Measurements from ENCODE around the gene ATP10D.
A peak's percentile ranks its signal among the peaks of the same experiment; 100 is the strongest.

The ATP10D gene

GRCh38 chr4:47557255-47557654 lies 72.2 kb downstream of the ATP10D start:
- no peak overlapping the region for H3K4me3 ChIP-seq (ENCODE audit: control insufficient read depth, low read depth, low read length)
- no peak for DNase-seq (ENCODE audit: low read depth)
- TF ChIP-seq, protein P1, sequence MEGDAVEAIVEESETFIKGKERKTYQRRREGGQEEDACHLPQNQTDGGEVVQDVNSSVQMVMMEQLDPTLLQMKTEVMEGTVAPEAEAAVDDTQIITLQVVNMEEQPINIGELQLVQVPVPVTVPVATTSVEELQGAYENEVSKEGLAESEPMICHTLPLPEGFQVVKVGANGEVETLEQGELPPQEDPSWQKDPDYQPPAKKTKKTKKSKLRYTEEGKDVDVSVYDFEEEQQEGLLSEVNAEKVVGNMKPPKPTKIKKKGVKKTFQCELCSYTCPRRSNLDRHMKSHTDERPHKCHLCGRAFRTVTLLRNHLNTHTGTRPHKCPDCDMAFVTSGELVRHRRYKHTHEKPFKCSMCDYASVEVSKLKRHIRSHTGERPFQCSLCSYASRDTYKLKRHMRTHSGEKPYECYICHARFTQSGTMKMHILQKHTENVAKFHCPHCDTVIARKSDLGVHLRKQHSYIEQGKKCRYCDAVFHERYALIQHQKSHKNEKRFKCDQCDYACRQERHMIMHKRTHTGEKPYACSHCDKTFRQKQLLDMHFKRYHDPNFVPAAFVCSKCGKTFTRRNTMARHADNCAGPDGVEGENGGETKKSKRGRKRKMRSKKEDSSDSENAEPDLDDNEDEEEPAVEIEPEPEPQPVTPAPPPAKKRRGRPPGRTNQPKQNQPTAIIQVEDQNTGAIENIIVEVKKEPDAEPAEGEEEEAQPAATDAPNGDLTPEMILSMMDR (conservative IDR thresholded peaks at IDR 0.05; ENCODE audit: control insufficient read depth, insufficient read depth, low read depth, low read length), result no peak

DNA sequence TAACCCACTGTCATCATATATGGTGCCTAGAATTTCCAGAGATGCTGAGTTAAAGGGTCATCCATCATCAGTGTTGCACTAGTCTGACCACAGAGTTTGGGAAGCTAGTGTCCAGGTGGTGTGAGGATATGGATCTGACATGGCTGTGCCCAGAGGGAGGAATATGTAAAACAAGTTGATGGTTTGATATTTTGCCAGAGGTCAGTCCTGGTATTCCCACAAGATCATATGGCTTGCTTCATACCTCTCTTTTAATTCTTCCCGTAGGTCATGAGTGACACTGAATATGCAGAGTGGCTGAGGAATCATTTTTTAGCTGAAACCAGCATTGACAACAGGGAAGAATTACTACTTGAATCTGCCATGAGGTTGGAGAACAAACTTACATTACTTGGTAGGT lies 75.6 kb downstream of the ATP10D start:
- no peak overlapping the region for H3K4me3 ChIP-seq (ENCODE audit: control insufficient read depth, low read depth, low read length)
- TF ChIP-seq, protein P1 (conservative IDR thresholded peaks at IDR 0.05; ENCODE audit: control insufficient read depth, insufficient read depth, low read depth, low read length), result no peak
- peak; percentile 3 for DNase-seq (ENCODE audit: low read depth)

DNA sequence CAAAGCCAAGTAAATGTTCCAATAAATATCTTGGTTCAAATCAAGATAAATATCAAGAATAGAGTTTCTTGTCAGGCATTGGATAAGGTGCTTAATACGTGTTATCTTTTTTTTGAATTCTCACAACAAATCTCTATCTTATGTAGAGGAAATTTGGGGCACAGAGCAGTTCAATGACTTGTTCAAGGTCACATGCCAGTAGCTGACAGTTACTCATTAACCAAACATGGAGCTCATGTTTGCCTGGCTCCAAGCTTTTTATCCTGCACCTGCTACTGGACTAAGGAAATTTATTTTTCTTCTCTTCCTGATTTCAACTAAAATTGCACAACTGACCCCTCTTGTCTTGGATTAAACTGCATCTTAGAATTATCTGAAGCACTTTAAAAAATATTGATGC lies 76.3 kb downstream of the ATP10D start:
- DNase-seq (ENCODE audit: low read depth), result no peak
- TF ChIP-seq, protein P1 (conservative IDR thresholded peaks at IDR 0.05; ENCODE audit: control insufficient read depth, insufficient read depth, low read depth, low read length), result no peak
- H3K4me3 ChIP-seq (ENCODE audit: control insufficient read depth, low read depth, low read length), result no peak overlapping the region

- DNase-seq (ENCODE audit: low read depth), result no peak
- H3K4me3 ChIP-seq (ENCODE audit: control insufficient read depth, low read depth, low read length), result no peak overlapping the region
- TF ChIP-seq, protein P1 (conservative IDR thresholded peaks at IDR 0.05; ENCODE audit: control insufficient read depth, insufficient read depth, low read depth, low read length), result no peak
Observed at GRCh38 chr4:47562297-47562696, 77.2 kb downstream of the ATP10D start.

DNA sequence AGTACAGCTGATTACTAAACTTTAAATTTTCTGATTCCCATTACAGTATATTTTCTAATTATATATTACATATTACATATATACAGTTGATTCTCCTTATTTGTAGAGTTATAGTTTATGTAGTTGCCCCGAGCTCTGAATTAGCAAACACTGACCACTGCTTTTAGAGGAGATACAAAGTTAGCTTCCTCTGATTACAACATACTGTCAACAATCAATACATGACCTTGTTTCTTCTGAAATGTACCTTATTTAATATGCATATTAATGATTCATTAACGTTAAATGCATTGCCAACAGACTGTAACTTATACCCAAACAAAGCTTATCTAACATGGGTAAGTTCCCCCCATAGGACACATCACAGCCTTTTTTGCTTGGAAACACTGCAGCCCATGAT lies 81.5 kb downstream of the ATP10D start:
- no peak overlapping the region for H3K4me3 ChIP-seq (ENCODE audit: control insufficient read depth, low read depth, low read length)
- TF ChIP-seq, protein P1 (conservative IDR thresholded peaks at IDR 0.05; ENCODE audit: control insufficient read depth, insufficient read depth, low read depth, low read length), result no peak
- no peak for DNase-seq (ENCODE audit: low read depth)

DNA sequence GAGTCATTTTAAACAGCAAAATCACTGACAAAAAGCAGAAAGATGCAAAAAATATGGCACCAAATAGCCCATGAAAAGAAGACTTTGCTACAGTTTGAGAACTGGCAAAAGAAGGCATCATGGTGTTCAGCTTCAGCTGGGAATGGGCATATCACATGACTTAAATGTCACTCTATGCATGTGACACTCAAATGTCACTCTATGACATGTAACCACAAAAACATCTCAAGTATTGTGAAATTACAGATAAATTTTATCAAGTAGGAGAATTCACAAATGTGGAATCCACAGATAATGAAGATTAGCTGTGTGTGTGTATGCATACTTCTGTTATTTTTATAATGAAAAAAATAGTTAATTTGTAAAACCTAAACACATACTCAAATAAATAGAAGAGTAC lies 81.9 kb downstream of the ATP10D start:
- no peak overlapping the region for H3K4me3 ChIP-seq (ENCODE audit: control insufficient read depth, low read depth, low read length)
- TF ChIP-seq, protein P1 (conservative IDR thresholded peaks at IDR 0.05; ENCODE audit: control insufficient read depth, insufficient read depth, low read depth, low read length), result no peak
- DNase-seq (ENCODE audit: low read depth), result no peak

DNA sequence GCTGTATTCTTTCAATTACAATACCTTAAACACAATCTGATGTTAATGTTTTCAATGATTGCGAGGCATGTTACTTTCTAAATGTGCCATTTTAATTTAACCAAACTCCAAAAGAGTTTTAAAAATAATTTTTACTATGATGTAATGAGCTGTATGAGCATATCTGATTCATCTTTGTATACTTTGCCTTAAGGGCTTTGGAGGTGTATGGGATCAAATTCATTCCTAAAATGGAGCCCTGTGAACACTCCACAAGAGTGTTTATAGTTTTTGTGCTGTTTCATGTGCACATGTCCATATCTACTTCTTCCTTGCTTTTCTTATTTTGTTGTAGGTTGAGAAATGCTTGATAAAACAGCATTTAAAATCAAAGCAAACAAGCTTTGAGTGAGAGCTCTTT lies 82.4 kb downstream of the ATP10D start:
- H3K4me3 ChIP-seq (ENCODE audit: control insufficient read depth, low read depth, low read length), result no peak overlapping the region
- TF ChIP-seq, protein P1 (conservative IDR thresholded peaks at IDR 0.05; ENCODE audit: control insufficient read depth, insufficient read depth, low read depth, low read length), result no peak
- DNase-seq (ENCODE audit: low read depth), result no peak
